A549 (cell line): ENCODE measurements around the gene CFAP77.

ENCODE experiments used
- CEBPB ChIP-seq, 2 experiments: fragments of >200 bp in 1 of 2; sonication (Bioruptor Twin) in 1 of 2; formaldehyde crosslinking in 1 of 2; IDR thresholded peaks; 2 replicates each; pipeline ENCODE4 v1.6.1; 2012 to 2016
- ESRRA ChIP-seq: fragments of 150-350 bp; IDR thresholded peaks from 2 replicates; pipeline ENCODE4 v1.6.1; 2014; ENCODE audit warnings: mild to moderate bottlenecking, low read length, borderline replicate concordance
- JUN ChIP-seq, 2 experiments: fragments of >200 bp; sonication (Bioruptor Twin); formaldehyde crosslinking; IDR thresholded peaks; 2 replicates in 1 of 2; 3 replicates in 1 of 2; pipeline ENCODE4 v1.6.1; 2016 to 2017
- RCOR1 ChIP-seq: fragments of 150-350 bp; IDR thresholded peaks from 2 replicates; pipeline ENCODE4 v1.6.1; 2014; ENCODE audit warnings: antibody characterized with exemption, low read length, low read depth
- RNF2 ChIP-seq: fragments of 200-600 bp; sonication (generic); IDR thresholded peaks from 2 replicates; pipeline ENCODE4 v1.6.1; 2016; ENCODE audit warnings: low read depth, mild to moderate bottlenecking, antibody characterized with exemption, moderate library complexity, borderline replicate concordance
- ZFP36 ChIP-seq: fragments of 450-650 bp; IDR thresholded peaks from 2 replicates; pipeline ENCODE4 v1.6.1; 2014; ENCODE audit warnings: borderline replicate concordance; ENCODE audit not compliant: partially characterized antibody
- TF ChIP-seq, protein P1 (sequence below): IDR thresholded peaks from 2 replicates; pipeline ENCODE4 v1.6.1; 2012
- TF ChIP-seq, protein P2 (sequence below): fragments of >200 bp; sonication (Bioruptor Twin); formaldehyde crosslinking; IDR thresholded peaks from 3 replicates; pipeline ENCODE4 v1.5.1; 2016
- TF ChIP-seq, protein P3 (sequence below): fragments of >200 bp; sonication (Bioruptor Twin); formaldehyde crosslinking; IDR thresholded peaks from 3 replicates; pipeline ENCODE4 v1.6.1; 2016
- TF ChIP-seq, protein P4 (sequence below): IDR thresholded peaks from 2 replicates; pipeline ENCODE4 v1.6.1; 2012
- TF ChIP-seq, protein P5 (sequence below): fragments of 200-600 bp; sonication (generic); IDR thresholded peaks from 2 replicates; pipeline ENCODE4 v1.6.1; 2016; ENCODE audit warnings: antibody characterized with exemption, mild to moderate bottlenecking, moderate library complexity
- TF ChIP-seq, protein P6 (sequence below): fragments of 450-650 bp; IDR thresholded peaks from 2 replicates; pipeline ENCODE4 v1.6.1; 2014; ENCODE audit warnings: antibody characterized with exemption

DNA sequence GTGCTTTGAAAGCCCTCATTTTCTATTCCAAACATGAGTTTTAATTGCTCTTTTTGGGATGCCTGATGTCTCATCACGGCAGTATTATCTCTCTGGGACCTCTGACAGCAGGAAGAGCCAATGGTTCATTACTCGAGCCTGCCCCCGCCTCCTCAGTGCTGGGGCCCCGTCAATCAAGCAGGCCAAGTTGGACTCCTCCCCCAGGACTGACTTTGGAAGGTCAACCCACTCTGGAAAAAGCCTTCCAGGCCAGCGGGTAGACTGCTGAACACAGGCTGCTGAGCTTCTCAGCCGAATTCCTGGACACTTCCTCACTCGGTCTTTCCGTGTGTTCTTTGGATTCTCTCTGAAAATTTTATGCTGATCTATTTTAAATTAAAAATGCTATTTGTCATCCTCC lies 162.9 kb downstream of the CFAP77 start:
- TF ChIP-seq, protein P1, sequence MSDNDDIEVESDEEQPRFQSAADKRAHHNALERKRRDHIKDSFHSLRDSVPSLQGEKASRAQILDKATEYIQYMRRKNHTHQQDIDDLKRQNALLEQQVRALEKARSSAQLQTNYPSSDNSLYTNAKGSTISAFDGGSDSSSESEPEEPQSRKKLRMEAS, result no peak
- TF ChIP-seq, protein P2, sequence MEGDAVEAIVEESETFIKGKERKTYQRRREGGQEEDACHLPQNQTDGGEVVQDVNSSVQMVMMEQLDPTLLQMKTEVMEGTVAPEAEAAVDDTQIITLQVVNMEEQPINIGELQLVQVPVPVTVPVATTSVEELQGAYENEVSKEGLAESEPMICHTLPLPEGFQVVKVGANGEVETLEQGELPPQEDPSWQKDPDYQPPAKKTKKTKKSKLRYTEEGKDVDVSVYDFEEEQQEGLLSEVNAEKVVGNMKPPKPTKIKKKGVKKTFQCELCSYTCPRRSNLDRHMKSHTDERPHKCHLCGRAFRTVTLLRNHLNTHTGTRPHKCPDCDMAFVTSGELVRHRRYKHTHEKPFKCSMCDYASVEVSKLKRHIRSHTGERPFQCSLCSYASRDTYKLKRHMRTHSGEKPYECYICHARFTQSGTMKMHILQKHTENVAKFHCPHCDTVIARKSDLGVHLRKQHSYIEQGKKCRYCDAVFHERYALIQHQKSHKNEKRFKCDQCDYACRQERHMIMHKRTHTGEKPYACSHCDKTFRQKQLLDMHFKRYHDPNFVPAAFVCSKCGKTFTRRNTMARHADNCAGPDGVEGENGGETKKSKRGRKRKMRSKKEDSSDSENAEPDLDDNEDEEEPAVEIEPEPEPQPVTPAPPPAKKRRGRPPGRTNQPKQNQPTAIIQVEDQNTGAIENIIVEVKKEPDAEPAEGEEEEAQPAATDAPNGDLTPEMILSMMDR, result no peak
- TF ChIP-seq RCOR1 (no peak), ZFP36 (no peak), ESRRA (no peak), JUN (IDR thresholded peaks at IDR 0.05) (no peak), CEBPB (IDR thresholded peaks at IDR 0.05) (no peak), RNF2 (no peak)
- TF ChIP-seq, protein P3, sequence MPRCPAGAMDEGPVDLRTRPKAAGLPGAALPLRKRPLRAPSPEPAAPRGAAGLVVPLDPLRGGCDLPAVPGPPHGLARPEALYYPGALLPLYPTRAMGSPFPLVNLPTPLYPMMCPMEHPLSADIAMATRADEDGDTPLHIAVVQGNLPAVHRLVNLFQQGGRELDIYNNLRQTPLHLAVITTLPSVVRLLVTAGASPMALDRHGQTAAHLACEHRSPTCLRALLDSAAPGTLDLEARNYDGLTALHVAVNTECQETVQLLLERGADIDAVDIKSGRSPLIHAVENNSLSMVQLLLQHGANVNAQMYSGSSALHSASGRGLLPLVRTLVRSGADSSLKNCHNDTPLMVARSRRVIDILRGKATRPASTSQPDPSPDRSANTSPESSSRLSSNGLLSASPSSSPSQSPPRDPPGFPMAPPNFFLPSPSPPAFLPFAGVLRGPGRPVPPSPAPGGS, result no peak
- TF ChIP-seq, protein P4, sequence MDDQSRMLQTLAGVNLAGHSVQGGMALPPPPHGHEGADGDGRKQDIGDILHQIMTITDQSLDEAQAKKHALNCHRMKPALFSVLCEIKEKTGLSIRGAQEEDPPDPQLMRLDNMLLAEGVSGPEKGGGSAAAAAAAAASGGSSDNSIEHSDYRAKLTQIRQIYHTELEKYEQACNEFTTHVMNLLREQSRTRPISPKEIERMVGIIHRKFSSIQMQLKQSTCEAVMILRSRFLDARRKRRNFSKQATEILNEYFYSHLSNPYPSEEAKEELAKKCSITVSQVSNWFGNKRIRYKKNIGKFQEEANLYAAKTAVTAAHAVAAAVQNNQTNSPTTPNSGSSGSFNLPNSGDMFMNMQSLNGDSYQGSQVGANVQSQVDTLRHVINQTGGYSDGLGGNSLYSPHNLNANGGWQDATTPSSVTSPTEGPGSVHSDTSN, result no peak
- TF ChIP-seq, protein P5, sequence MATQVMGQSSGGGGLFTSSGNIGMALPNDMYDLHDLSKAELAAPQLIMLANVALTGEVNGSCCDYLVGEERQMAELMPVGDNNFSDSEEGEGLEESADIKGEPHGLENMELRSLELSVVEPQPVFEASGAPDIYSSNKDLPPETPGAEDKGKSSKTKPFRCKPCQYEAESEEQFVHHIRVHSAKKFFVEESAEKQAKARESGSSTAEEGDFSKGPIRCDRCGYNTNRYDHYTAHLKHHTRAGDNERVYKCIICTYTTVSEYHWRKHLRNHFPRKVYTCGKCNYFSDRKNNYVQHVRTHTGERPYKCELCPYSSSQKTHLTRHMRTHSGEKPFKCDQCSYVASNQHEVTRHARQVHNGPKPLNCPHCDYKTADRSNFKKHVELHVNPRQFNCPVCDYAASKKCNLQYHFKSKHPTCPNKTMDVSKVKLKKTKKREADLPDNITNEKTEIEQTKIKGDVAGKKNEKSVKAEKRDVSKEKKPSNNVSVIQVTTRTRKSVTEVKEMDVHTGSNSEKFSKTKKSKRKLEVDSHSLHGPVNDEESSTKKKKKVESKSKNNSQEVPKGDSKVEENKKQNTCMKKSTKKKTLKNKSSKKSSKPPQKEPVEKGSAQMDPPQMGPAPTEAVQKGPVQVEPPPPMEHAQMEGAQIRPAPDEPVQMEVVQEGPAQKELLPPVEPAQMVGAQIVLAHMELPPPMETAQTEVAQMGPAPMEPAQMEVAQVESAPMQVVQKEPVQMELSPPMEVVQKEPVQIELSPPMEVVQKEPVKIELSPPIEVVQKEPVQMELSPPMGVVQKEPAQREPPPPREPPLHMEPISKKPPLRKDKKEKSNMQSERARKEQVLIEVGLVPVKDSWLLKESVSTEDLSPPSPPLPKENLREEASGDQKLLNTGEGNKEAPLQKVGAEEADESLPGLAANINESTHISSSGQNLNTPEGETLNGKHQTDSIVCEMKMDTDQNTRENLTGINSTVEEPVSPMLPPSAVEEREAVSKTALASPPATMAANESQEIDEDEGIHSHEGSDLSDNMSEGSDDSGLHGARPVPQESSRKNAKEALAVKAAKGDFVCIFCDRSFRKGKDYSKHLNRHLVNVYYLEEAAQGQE, result no peak
- TF ChIP-seq, protein P6, sequence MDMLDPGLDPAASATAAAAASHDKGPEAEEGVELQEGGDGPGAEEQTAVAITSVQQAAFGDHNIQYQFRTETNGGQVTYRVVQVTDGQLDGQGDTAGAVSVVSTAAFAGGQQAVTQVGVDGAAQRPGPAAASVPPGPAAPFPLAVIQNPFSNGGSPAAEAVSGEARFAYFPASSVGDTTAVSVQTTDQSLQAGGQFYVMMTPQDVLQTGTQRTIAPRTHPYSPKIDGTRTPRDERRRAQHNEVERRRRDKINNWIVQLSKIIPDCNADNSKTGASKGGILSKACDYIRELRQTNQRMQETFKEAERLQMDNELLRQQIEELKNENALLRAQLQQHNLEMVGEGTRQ, result no peak
